HG03432 (cell line): ENCODE data around the gene SLC49A3.
"Not testable (repeated sequence)": the region's sequence is repeated elsewhere in the genome, so short reads cannot be mapped to it uniquely, and the experiment has no call there.

Experiments used
- ATAC-seq: cut with Tn5 transposase; IDR thresholded peaks from one replicate; pipeline ENCODE4 v1.9.1; 2021; ENCODE audit warnings: mild to moderate bottlenecking, moderate library complexity; ENCODE audit not compliant: unreplicated experiment

Gene SLC49A3

DNA sequence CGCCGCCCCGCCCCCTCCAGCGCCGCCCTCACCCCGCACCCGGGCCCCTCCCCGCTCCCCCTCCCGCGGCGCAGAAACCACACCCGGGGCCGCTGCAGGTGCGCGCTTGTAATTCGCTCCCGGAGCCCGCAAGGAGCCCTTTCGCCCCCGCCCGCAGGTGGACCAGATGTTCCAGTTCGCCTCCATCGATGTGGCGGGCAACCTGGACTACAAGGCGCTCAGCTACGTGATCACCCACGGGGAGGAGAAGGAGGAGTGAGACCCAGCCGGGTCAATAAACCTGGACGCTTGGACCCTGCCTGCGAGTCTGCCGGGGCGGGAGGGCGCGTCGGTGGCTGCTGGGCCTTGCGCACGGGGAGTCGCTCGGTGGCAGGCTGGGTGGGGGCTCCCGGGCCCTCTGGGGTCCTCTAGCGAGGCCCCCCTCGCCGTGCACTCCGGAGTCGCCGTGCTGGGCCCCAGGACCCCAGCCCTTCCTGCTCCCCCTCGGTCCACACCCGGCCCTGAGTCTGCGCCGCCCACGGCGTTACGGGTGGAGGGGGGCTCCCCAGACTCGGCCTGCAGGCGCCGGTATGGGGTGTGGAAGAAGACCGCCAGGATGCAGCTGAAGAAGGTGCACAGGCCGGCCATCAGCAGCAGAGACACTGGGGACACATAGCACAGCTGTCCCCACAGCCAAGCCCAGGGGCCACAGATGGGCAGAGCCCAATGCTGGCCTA, 7.1 kb downstream of the SLC49A3 start:
- ATAC-seq = no peak

DNA sequence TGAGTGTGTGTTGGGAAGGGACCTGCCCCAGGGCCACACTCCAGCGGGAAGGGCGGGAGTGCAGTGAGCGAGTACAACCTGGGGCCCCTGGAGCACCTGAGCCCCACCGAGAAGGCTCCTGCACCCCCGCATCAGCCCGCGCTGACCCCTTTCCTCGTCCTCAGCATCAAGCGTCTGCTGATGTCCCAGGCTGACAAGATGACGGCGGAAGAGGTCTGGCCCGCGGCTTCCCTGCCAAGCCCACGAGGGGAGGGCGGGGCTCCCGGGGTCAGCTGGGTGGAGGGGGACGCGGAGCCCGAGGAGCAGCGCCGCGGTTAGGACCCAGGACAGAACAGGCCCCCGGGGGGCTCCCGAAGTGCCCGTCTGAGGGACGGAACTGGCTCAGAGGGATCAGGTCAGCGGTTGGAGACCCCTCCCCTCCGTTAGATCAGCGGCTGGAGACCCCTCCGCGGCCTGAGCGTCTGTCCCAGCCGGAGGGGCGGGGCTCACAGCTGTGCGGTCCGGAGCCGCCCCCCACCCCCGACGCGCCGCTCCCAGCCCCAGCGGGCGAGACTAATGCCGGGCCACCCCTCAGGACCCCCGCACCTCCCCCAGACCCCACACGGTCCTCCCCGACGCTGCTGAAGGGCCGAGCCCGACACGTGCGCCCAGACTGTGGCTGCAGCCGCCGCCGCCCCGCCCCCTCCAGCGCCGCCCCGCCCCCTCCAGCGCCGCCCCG, 7.9 kb downstream of the SLC49A3 start:
- ATAC-seq = peak; percentile 46

DNA sequence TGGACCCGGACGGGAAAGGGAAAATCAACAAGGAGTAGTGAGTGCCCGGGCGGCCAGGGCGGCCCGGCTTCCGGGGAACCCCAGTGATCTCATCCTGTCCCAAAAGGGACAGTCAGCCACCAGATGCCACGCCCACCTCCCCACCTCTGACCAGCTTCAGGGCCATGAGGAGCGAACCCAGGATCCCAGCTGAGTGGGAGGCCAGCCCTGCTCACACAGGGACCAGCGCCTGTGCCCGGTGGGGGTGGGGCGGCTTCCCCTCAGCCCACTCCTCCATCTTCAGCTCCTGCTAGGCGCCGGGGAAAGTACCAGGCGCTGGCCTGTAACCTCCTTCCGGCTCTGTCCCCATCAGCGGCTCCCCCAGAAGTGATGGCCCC, 8.4 kb downstream of the SLC49A3 start:
- peak; percentile 17 for ATAC-seq

DNA sequence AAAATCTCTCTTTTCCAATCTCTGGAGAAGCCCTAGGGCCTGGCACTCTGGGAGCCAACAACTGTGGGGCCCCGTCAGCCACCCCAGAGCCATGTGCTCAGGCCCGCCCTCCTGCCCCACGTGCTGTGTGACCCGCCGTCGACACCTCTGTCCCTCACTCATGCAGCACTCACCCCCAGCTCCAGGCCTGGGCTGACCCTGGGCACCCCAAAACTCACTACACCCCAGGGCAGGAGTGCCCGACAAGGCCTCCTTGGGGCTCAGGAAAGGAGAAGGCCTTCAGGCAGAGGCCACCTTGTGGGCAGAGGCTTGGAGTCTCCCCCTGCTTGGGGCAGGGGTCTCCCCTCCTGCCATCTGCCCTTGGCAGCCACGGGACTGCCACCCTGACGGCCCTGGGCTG, 8.9 kb downstream of the SLC49A3 start:
- no peak for ATAC-seq

DNA sequence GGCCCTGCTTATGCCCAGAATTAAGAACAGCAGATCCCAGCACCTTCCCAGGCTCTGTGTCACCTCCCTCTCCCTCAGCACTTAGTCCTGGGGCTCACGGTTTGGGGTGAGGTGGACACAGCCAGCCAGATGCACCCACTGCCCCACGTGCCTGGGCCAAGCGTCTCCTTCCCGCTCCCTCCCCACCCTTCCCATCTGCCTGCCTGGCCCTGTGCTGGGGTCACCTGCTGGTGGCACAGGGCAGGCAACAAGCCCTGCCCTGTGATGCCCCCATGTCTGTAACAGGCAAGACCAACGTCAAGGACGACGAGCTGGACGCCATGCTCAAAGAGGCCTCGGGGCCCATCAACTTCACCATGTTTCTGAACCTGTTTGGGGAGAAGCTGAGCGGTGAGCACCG, 9.3 kb downstream of the SLC49A3 start:
- ATAC-seq = no peak

DNA sequence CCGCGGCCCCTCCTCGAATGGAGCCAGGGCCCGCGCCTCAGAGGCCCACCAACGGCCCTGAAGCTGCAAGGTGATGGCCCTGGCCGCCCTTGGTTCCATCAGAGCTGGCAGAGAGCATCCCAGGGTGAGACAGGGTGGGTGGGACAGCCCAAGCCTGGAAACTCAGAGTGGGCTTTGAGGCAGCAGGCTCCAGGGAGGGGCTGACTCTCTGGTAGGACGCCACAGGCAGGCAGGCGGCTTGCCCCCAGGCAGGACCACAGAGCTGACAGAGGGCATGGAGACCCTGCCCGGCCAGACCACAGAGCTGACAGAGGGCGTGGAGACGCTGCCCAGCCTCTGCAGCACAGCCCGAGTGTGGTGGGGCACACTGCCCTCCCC, 9.9 kb downstream of the SLC49A3 start:
- no peak for ATAC-seq

DNA sequence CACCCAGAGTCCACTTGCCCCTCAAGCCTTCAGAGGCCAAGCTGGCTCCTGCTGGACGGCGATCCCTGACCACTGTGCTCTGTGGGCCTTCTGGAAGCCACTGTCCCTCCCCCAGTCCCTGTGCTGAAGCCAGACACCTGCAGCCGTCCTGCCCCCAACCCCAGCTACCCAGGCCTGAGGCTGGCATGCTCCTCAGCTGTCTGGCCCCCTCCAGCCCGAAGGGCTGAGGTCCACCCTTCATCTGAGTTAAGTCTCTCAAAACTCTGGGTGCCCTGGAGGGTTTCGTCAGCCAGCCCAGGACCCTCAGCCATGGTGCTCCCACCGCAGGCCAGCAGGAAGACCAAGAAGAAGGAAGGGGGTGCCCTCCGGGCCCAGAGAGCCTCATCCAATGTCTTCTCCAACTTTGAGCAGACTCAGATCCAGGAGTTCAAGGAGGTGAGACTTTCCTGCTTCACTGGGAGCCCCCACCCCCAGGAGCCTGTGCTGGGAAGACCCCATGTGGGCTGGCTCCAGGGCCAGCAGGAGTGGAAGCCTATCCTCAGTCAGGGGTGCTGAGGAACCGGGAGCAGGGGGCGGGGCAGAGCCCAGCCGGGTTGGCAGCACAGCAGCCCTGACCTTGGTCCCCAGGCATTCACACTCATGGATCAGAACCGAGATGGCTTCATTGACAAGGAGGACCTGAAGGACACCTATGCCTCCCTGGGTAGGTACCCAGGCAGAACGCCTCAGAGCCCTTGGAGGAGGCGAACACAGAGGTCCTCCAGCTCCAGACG, 10.4 kb downstream of the SLC49A3 start:
- ATAC-seq = no peak

DNA sequence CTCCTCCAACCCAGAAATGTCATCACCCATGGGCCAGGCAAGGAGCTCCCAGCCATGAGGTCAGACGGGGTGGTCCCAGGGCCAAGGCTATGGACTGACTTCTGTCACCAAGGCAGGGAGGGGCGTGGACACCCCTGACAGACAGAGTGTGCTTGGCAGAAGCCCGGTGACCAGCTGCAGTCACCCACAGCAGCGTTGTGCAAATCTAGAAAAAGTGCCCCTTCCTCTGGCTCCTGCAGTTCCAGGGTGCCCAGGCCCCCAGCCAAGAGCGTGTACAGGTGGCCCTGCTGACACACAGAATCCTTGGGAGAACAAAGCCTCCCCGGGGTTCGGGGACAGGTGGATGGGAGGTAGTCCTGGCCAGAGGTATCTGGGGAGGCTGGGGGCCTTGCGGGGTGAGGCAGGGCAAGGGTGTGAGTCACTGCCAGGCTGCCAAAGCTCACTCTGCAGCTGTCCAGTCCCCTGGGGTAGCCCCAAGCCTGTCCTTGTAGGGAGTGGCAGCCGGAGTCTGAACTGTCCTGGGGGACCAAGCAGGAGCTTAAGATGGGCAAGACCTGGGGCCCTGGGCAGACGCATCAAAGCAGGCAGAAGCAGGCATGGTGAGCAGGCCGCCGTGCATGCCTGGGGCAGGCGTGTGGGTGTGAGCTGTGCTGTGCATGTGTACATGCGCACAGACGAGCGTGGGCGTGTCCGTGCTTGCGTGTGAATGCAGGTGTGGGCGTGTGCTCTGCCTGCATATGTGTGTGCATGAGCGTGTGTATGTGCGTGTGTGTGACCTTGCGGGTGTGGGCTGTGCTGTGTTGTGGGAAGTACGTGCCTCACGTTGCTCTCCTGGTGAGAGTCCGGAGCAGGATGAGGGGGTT, 11.3 kb downstream of the SLC49A3 start:
- no peak for ATAC-seq

DNA sequence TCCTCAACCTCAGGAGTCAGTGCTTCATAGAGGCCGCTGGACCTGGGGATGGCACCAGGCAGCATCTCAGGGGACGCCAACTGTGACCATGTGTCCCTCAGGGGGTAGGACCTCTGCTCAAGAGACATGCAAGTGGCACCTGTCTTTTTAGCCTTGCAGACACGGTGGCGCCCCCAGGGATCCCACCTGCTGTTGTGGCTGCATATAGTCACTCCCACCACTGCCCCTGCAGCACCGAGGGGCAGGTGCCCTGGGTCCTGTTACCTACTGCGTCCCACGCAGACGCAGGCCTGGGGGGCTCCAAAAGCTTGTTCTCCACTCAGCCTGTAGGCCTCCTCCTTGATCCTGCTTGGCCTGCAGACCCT, 12.1 kb downstream of the SLC49A3 start:
- ATAC-seq = no peak

DNA sequence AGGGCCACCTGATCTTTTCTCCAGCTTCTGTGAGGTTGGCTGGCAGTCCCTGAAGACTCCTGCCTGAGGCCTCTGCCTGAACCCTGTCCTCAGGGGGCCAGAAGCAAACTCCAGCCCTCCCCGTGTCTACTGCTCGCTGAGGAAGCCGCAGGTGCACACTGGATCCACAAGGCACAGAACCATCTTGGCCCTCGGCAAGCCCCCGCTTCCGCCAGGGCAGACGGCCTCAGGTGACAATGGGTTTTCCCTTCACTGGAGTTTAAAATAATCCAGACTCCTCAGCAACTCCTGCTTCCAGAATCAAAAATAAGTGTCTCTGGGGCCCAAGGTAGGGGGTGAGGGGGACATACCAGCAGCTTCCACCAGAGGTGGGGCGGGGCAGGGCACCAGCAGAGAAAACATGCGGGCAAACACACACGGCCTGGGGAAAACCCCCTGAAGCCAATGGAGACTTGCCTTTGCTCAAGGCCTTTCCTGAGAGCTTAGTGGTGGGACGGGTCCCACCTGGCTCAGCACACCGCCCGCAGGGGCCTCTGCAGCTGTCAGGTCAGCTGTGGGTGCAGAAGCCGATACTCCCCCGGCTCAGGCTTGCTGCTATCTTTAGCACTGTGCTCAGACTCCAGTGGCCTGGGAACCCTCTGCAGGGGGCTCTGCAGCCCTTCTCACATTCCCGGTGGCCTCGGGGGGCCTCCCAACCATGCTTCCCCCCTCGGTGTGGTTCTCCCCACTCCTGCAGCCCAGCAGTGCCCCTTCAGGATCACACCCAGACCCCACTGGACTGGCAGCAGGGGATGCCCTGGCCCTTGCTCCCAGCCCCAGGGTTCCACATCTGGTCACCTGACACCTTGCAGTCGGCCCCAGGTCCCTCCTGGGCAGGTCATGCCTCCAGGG, 12.7 kb downstream of the SLC49A3 start:
- ATAC-seq = no peak

DNA sequence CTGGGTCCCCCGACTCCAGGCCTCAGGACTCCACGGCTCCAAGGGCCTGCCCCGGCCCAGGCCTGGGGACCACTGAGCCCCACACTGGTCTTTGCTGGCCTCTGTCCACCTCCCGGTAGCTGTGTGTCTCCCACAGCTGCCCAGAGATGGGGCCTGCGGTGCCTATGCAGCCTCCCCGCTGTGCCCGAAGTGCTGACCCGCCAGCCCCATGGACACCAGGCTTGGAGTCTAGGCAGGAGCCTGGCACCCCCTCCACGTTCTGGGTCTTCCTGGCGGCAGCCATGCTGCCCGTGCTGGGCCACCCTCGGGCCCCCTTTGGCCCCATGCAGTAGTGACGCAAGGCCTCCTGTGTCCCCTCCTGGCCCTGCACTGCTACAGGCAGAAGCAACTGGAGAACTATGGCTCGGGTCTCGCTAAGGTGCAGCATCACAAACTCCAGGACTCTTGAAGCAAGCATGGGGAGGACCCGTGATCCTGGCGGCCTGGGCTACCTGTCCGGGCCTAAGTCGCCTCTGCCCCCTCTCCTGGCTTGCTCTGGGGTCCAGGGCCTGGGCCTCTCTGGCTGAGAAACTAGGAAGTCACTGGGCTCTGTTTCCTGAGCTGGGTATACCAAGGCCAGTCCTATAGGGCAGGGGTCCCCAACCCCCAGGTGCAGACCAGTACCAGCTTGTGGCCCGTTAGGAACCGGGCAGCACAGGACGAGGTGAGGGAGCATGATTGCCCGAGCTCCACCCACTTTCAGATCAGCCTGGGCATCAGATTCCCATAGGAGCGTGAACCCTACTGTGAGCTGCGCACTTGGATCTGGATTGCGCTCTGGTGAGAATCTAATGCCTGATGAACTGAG, 13.7 kb downstream of the SLC49A3 start:
- ATAC-seq = peak; percentile 2

DNA sequence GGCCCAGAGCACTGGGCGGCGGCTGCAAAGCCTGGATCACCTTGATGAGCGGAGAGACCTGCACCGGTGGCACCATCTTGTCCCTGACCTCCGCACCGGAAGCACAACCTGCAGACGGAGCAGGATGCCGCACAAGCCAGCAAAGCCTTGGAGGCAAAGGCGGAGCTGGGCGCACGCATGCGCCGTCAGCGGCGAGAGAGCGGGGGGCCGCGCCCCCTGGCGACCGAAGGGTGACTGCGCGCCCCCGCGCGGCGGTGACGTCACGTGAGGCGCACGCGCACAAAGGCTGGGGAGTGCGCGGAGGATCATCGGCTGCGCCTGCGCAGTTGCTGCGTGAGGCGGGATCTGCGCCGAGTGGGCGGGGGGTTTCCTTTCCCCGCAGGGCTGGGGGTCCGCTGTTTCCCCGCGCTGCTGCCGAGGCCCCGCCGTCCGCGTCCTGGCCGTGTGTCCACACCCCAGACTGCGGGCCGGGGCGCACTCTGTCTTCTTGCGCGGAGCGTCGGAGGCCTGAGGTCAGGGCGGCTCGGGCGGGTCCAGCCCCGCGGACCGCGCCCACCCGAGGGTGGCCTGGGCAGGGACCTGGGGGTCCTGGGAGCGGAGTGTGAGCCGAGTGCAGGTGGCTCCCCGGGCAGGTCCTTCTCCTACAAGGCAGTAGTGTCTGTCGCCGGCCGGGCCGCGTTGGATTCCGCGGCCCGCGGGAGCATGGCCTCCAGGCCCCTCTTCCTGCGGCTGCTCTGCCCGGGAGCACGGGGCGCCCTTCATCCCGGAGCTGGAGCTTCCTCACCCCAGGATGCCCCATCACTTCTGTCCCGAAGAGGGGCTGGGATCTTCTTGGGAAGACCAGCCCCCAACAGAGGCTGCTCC, 14.5 kb downstream of the SLC49A3 start, which contains the start of the genes ATP5ME and MYL5:
TSS of gene ATP5ME (minus strand) at position 105 of the 864 bp plus-strand sequence. CDS start at position 76, 29 bp downstream.
TSS of gene MYL5 (plus strand) at position 371 of the 864 bp plus-strand sequence. CDS start 3,485 bp downstream, outside the sequence.
- peak; percentile 75 for ATAC-seq

DNA sequence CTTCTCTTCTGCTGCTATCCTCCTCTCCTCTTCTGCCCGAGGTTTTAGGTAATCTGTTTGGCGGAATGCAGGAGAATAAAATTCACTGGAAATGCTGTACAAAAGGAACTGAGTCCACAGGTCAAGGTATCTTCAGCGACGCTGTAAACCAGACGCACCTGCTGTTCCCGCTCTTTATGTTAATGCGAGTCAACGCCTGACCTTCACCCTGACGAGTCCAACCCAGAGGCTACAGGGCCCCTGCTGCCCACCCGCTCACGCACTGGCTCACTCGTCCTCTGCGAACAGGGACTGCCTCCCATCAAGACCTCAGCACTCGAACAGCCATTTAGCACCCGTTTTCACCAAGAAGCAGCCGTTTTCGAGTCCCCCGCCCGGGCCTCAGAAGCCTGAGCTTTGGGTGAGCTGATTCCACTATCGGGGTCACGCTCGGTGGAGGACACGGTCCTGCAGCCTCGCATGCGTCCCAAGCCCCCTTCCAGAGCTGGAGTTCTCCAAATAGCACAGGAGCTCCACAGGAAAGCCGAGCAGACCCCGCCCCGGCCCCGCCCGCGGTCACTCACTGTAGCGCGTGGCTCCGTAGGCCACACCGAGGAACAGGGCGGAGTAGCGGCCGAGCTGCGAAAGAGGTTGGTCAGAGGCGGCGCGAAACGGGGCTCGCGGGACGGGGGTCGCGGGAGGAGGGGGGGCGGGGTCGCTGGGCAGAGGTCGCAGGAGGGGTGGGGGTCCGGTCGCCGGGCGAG, 15.4 kb downstream of the SLC49A3 start:
- no peak for ATAC-seq

DNA sequence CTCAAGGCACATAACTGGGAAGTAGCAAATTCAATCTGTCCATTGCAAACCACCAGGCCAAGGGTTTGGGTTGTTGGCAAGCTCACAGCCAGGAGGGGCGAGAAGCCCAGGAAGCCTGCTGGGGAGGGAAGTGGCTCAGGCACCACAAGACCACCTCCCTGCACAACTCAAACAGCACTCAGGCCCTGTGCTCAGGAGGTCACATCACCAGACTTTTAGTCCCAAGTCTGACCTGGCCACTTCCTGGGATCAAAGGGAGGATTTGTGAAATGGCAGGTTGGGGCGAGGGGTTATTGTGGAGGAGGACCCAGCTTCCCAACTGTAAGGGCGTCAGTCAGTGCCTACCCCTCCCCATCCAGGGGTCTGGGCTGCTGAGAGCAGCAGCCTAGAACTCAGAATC, 17.2 kb downstream of the SLC49A3 start:
- ATAC-seq = no peak

DNA sequence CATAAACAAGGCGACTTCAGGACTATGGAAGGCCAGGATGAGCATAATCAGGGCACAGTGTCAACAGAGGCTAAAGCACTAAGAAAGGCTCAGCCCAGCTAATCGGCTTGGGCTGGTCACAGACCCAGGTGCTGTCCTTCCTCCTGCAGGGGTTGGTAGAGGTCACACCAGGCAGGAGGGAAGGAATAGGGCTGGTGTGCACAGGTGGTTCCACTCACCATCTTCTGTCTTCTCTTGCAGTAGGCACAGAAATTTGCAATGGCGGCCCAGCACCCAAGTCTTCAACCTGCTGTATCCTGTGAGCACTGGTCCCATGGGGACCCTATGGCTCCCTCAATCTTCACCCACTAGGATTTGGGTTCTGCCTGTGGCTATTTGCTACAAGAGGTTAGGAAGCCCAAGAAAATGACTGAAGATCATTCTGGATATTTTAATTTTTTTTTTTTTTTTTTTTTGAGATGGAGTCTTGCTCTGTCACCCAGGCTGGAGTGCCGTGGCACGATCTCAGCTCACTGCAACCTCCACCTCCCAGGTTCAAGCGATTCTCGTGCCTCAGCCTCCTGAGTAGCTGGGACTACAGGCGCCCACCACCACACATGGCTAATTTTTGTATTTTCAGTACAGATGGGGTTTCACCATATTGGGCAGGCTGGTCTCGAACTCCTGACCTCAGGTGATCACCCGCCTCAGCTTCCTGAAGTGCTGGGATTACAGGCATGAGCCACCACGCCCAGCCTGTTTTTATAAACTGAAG, 19.0 kb downstream of the SLC49A3 start:
- not testable (repeated sequence) for ATAC-seq

DNA sequence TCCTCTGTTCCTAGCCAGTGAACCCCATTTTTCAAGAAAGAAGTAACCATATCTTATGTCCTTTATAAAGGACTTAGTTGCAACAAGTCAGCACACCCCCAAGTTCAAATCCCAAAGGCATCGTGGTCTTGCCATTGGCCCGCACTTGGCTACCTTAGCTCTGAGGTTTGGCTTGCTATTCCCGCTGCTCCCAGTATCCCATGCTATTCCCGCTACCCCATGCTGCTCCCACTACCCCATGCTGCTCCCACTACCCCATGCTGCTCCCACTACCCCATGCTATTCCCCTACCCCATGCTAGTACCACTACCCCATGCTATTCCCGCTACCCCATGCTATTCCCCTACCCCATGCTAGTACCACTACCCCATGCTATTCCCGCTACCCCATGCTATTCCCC, 20.7 kb downstream of the SLC49A3 start:
- not testable (repeated sequence) for ATAC-seq

DNA sequence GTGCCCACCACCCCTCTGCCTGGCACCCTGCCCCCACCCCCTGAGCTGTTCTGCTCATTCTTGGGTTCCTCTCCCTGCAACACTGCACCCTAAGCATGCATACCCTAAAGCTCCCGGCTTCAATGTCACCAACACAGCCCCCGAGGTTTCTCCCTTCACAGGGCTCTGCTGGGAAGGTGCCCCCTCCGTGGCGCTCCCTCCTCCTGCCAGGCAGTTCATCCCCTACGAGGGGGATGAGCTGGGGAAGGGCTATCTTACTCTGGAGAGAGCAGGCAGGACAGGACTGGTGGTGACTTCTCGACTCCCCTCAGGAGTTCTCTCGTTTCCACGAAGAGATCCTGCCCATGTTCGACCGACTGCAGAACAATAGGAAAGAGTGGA, 21.4 kb downstream of the SLC49A3 start:
- ATAC-seq = no peak
